SK-N-MC (cell line): ENCODE results near the gene ANAPC13.

Experiments used
- EZH2 ChIP-seq: fragments of 200-600 bp; sonication (generic); IDR thresholded peaks from one replicate; pipeline ENCODE4 v1.6.1; 2017; ENCODE audit warnings: antibody characterized with exemption
- POLR2AphosphoS5 ChIP-seq: IDR thresholded peaks from 2 replicates; pipeline ENCODE4 v1.6.1; 2012; ENCODE audit warnings: mild to moderate bottlenecking, low read depth, low read length, borderline replicate concordance

GRCh38 chr3:134477002-134477401, 8.8 kb downstream of the ANAPC13 start:
- TF ChIP-seq EZH2 (no peak), POLR2AphosphoS5 (no peak)
